HepG2 (cell line): ENCODE data around the gene NKX1-2. TPM values are rescaled to one million over a fixed set of nuclear protein-coding genes. Genes with fewer than 3 reads are reported as not detected.

ENCODE experiments used
- AKNA ChIP-seq: sonication (generic); formaldehyde crosslinking; IDR thresholded peaks from 2 replicates; pipeline ENCODE4 v1.4.0; 2020; ENCODE audit warnings: missing genetic modification reagents, borderline replicate concordance
- BATF2 ChIP-seq: sonication (generic); formaldehyde crosslinking; IDR thresholded peaks from 2 replicates; pipeline ENCODE4 v1.8.0; 2022; ENCODE audit warnings: mild to moderate bottlenecking, missing genetic modification reagents, moderate library complexity
- CENPT ChIP-seq: sonication (generic); formaldehyde crosslinking; IDR thresholded peaks from 2 replicates; pipeline ENCODE4 v1.8.0; 2022; ENCODE audit warnings: low read depth, mild to moderate bottlenecking, moderate library complexity, missing genetic modification reagents
- DNMT1 ChIP-seq: sonication (generic); formaldehyde crosslinking; IDR thresholded peaks from 2 replicates; pipeline ENCODE4 v1.5.1; 2020; ENCODE audit warnings: mild to moderate bottlenecking, missing genetic modification reagents
- HMGXB4 ChIP-seq, 2 experiments: sonication (generic) in 1 of 2; formaldehyde crosslinking in 1 of 2; IDR thresholded peaks; 2 replicates each; pipeline versions ENCODE4 v1.4.0 to v1.6.1; 2018 to 2020; ENCODE audit warnings: missing genetic modification reagents in 2 of 2, borderline replicate concordance in 1 of 2, low read depth in 1 of 2, mild to moderate bottlenecking in 1 of 2, missing biosample characterization in 1 of 2
- HOXA5 ChIP-seq: sonication (generic); formaldehyde crosslinking; IDR thresholded peaks from 2 replicates; pipeline ENCODE4 v1.4.0; 2020; ENCODE audit warnings: missing genetic modification reagents
- KDM4B ChIP-seq: sonication (generic); formaldehyde crosslinking; IDR thresholded peaks from 2 replicates; pipeline ENCODE4 v1.4.0; 2020; ENCODE audit warnings: missing genetic modification reagents
- MEIS1 ChIP-seq: sonication (generic); formaldehyde crosslinking; IDR thresholded peaks from 2 replicates; pipeline ENCODE4 v1.9.0; 2021; ENCODE audit warnings: mild to moderate bottlenecking, missing genetic modification reagents, moderate library complexity, borderline replicate concordance
- PAX8 ChIP-seq: sonication (generic); formaldehyde crosslinking; IDR thresholded peaks from 2 replicates; pipeline ENCODE4 v1.8.0; 2022; ENCODE audit warnings: mild to moderate bottlenecking, missing genetic modification reagents, borderline replicate concordance
- PCBP2 ChIP-seq: fragments of 200-400 bp; formaldehyde crosslinking; optimal IDR thresholded peaks from 2 replicates; pipeline ENCODE3; 2018; ENCODE audit warnings: low read length, low read depth; ENCODE audit not compliant: poor library complexity, severe bottlenecking
- PHF21A ChIP-seq: sonication (generic); formaldehyde crosslinking; IDR thresholded peaks from 2 replicates; pipeline ENCODE4 v1.5.0; 2020; ENCODE audit warnings: mild to moderate bottlenecking, missing genetic modification reagents
- RELA ChIP-seq: sonication (generic); formaldehyde crosslinking; IDR thresholded peaks from 2 replicates; pipeline ENCODE4 v1.4.0; 2020; ENCODE audit warnings: missing genetic modification reagents
- RNF2 ChIP-seq: fragments of 450-650 bp; conservative IDR thresholded peaks from 2 replicates; pipeline ENCODE4 v1.6.1; 2016; ENCODE audit warnings: low read depth
- U2AF1 ChIP-seq: fragments of 200-400 bp; formaldehyde crosslinking; optimal IDR thresholded peaks from 2 replicates; pipeline ENCODE3; 2017; ENCODE audit warnings: mild to moderate bottlenecking, low read depth, low read length
- ZNF329 ChIP-seq: sonication (generic); formaldehyde crosslinking; IDR thresholded peaks from 2 replicates; pipeline ENCODE4 v1.9.0; 2021; ENCODE audit warnings: low read depth, mild to moderate bottlenecking, missing genetic modification reagents
- ZNF615 ChIP-seq: sonication (generic); formaldehyde crosslinking; IDR thresholded peaks from 2 replicates; pipeline ENCODE4 v1.5.0; 2020; ENCODE audit warnings: mild to moderate bottlenecking, missing genetic modification reagents, borderline replicate concordance
- ZNF841 ChIP-seq: sonication (generic); formaldehyde crosslinking; IDR thresholded peaks from 2 replicates; pipeline ENCODE4 v1.8.1; 2023; ENCODE audit warnings: missing genetic modification reagents, borderline replicate concordance
- polyA plus RNA-seq, 8 experiments: library from polyadenylated mRNA; depleted of rRNA in 3 of 8; stranded (reverse) in 7 of 8; unstranded in 1 of 8; fragments of >200 nt; fragmentation: Illumina TruSeq in 4 of 8; extraction: Trizol in 4 of 8; gene quantifications; 2 replicates each; pipeline versions ENCODE4 v1.2.1 to v1.2.3, GENCODE V29; 2011 to 2016; ENCODE audit warnings: low read depth in 4 of 8, missing spikeins in 1 of 8, mixed read lengths in 1 of 8; ENCODE audit not compliant: insufficient read depth in 1 of 8
- total RNA-seq, 5 experiments: library from RNA; depleted of rRNA; stranded (reverse); fragments of >200 nt; fragmentation: Illumina TruSeq; extraction: Trizol; gene quantifications; 2 replicates each; pipeline ENCODE4 v1.2.3, GENCODE V29; 2016; ENCODE audit warnings: low read depth in 1 of 5
- TF ChIP-seq, protein P1 (sequence below): sonication (generic); formaldehyde crosslinking; IDR thresholded peaks from 2 replicates; pipeline ENCODE4; 2020; ENCODE audit warnings: missing genetic modification reagents, mild to moderate bottlenecking, borderline replicate concordance

NKX1-2 gene
- total and polyA plus RNA-seq, 2 of the 13 experiments (the other 11 are each of a cell fraction or from before 2014, with no cell fraction given): not detected

DNA sequence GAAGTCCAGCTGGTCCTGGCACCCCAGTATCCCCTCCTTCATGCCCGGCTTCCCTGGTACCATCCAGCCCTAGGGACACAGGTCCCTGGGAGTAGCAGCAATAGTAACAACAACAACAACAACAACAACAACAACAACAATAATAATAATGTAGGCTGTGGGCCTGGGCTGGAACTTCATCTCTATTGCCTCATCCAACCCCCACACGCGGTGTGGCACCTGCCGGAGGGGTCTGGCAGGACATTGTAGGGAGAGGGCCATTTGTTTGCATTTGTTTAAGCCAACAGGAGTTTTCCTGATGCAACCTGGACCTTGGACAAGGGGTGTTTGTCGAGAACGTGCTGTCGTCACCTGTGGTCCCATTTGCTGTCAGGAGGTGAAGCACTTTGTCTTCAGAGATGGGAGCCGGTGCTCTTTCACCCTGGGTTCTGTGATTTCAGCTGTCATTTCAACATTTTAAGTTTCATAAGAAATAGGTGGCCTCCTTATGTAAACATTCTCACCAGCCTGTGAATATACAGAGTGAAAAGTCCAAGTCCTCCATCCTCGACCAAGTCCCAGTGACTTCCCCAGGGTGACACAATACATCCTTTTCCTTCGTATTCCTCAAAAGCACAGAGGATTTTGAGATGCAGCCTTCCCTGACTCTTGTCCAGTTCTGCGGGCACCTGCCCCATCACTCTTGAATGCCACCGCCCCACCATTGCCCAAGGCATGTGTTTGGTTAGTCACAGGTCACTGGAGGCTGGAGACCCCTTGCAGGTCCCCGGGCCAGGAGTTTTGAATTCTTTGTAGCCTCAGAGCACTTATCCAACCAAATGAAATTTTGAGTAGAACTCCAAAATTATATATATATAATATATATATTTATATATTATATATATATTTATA lies 21.0 kb upstream of the NKX1-2 start (continued):
- no peak for TF ChIP-seq AKNA (CRISPR knock-in tag)
- TF ChIP-seq BATF2 (CRISPR knock-in tag): no peak
- TF ChIP-seq MEIS1 (CRISPR knock-in tag): peak; percentile 84; the same call in 1 of the 2 replicates
- peak; percentile 96 for TF ChIP-seq HOXA5 (CRISPR knock-in tag)
- TF ChIP-seq, protein P1, sequence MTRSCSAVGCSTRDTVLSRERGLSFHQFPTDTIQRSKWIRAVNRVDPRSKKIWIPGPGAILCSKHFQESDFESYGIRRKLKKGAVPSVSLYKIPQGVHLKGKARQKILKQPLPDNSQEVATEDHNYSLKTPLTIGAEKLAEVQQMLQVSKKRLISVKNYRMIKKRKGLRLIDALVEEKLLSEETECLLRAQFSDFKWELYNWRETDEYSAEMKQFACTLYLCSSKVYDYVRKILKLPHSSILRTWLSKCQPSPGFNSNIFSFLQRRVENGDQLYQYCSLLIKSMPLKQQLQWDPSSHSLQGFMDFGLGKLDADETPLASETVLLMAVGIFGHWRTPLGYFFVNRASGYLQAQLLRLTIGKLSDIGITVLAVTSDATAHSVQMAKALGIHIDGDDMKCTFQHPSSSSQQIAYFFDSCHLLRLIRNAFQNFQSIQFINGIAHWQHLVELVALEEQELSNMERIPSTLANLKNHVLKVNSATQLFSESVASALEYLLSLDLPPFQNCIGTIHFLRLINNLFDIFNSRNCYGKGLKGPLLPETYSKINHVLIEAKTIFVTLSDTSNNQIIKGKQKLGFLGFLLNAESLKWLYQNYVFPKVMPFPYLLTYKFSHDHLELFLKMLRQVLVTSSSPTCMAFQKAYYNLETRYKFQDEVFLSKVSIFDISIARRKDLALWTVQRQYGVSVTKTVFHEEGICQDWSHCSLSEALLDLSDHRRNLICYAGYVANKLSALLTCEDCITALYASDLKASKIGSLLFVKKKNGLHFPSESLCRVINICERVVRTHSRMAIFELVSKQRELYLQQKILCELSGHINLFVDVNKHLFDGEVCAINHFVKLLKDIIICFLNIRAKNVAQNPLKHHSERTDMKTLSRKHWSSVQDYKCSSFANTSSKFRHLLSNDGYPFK (CRISPR knock-in tag): no peak; the same call in 1 of the 2 replicates
- no peak for TF ChIP-seq CENPT (CRISPR knock-in tag)
- TF ChIP-seq U2AF1: no peak
- TF ChIP-seq KDM4B (CRISPR knock-in tag): peak; percentile 51
- TF ChIP-seq DNMT1 (CRISPR knock-in tag): no peak
- TF ChIP-seq ZNF841 (CRISPR knock-in tag): no peak
- no peak for TF ChIP-seq PAX8 (CRISPR knock-in tag)
- TF ChIP-seq PCBP2: no peak
- TF ChIP-seq RELA (CRISPR knock-in tag): no peak
- TF ChIP-seq RNF2: no peak; the same call in 1 of the 2 replicates
- TF ChIP-seq PHF21A (CRISPR knock-in tag): peak; percentile 98
- TF ChIP-seq ZNF329: no peak
- no peak for TF ChIP-seq HMGXB4 (CRISPR knock-in tag; IDR thresholded peaks at IDR 0.05; ENCODE audit: borderline replicate concordance in 1 of 2, low read depth in 1 of 2)
- TF ChIP-seq ZNF615: no peak
